Measurements from ENCODE around the gene CYP1B1.
"Not testable (repeated sequence)": the region's sequence is repeated elsewhere in the genome, so short reads cannot be mapped to it uniquely, and the experiment has no call there.

The CYP1B1 gene

DNA sequence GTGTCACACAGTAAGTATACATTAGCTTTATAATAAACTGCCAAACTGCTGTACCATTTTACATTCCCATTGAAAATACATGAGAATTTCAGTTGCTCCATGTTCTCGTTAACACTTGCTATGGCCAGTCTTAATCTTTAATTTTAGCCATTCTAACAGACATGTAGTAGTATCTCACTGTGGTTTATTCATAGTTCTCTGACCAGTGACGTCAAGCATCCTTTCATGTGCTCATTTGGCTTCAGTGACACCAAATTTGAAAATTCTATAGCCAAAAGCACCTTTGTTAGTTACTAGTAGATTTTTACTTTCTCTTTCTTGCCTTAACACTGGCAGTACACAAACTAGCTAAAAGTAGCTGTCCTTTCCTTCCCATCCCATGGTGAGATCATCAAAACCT, 43.0 kb downstream of the CYP1B1 start:
- no peak for DNase-seq

DNA sequence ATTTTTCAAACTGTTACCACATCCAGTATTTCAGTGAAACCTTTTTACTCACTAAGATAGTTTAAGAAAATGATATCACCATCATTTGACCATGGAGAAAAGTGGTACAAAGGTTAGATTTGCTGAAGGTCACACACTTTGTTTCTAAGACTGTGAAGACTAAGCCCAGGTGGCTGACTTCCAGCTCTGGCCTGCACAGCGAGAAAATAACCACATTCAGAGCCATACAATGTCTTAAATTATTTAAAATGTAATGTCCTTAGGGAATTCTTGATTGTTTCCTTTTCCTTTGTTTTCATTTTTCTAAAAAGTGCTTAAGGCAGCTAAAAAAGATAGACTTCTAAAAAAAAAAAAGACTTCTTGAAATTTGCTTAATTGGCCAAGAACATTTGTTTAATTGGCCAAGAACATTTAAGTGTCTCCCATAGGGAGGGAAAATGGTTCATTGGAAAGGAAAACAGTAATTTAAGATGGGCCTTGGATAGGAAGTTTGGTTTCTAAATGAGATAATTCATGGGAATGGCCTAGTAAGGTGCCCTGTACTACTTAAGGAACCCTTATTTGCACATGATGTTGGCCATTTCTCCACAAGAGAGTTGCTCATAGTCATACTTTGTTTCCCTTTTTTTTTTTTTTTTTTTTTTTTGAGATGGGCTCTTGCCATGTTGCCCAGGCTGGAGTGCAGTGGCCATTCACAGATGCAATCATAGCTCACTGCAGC, 45.2 kb downstream of the CYP1B1 start:
- DNase-seq, result no peak

DNA sequence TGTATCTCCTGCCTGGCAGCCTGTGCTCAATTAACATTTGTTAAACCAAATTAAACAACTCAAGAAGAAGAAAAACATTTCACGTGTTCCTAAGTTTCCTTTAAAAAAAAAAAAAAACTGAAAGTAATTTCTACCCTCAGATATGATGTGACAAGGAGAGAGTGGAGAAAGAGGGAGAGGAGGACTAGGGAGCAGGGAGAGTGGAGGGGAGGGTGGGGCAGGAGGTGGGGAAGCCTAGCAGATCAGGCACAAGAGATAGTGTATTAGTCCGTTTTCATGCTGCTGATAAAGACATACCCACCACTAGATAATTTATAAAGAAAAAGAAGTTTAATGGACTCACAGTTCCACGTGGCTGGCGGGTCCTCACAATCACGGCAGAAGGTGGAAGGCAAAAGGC, 46.4 kb downstream of the CYP1B1 start:
- DNase-seq, result no peak

GRCh38 chr2:38028829-38029228, 47.1 kb downstream of the CYP1B1 start:
- no peak for DNase-seq

GRCh38 chr2:38026846-38027245, 49.1 kb downstream of the CYP1B1 start:
- DNase-seq, result no peak

GRCh38 chr2:38021589-38021988, 54.4 kb downstream of the CYP1B1 start:
- no peak for DNase-seq

DNA sequence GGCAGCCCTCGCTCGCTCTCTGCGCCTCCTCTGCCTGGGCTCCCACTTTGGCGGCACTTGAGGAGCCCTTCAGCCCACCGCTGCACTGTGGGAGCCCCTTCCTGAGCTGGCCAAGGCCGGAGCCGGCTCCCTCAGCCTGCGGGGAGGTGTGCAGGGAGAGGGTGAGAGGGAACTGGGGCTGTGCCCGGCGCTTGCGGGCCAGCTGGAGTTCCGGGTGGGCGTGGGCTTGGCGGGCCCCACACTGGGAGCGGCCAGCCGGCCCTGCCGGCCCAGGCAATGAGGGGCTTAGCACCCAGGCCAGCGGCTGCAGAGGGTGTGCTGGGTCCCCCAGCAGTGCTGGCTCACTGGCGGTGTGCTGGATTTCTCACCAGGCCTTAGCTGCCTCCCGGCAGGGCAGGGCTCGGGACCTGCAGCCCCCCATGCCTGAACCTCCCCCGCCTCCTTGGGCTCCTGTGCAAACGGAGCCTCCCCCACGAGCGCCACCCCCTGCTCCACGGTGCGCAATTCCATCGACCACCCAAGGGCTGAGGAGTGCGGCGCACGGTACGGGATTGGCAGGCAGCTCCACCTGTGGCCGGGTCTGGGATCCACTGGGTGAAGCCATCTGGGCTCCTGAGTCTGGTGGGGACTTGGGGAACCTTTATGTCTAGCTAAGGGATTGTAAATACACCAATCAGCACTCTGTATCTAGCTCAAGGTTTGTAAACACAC, 55.4 kb downstream of the CYP1B1 start:
- not testable (repeated sequence) for DNase-seq

- DNase-seq, result no peak
Measured at GRCh38 chr2:38017836-38018235, 58.1 kb downstream of the CYP1B1 start.
